D721Med (cell line): ENCODE measurements around the gene S100A14.

Experiments used
- DNase-seq: peaks from one replicate; pipeline ENCODE4 v3.0.0; 2011; ENCODE audit warnings: low spot score; ENCODE audit not compliant: insufficient read length
- FAIRE-seq: peaks from 2 replicates; lab custom pipeline; 2011; peaks lifted over from hg19 to GRCh38; lab: Jason Lieb, UNC
- CTCF ChIP-seq: IDR thresholded peaks from 2 replicates; pipeline ENCODE4 v1.5.1; 2012; ENCODE audit warnings: mild to moderate bottlenecking, control low read depth; ENCODE audit not compliant: insufficient read depth; ENCODE audit errors: missing control alignments

The S100A14 gene

GRCh38 chr1:153655333-153655732, 39.2 kb upstream of the S100A14 start:
- DNase-seq, result no peak
- TF ChIP-seq CTCF, result no peak
- FAIRE-seq, result no peak

GRCh38 chr1:153652805-153653500, 36.8 kb upstream of the S100A14 start:
- FAIRE-seq (no peak), DNase-seq (no peak)
- TF ChIP-seq CTCF, result no peak

- no peak for DNase-seq
- no peak for FAIRE-seq
These were observed 35.6 kb upstream of the S100A14 start for GRCh38 chr1:153651771-153652170.

GRCh38 chr1:153649863-153650235, 33.7 kb upstream of the S100A14 start:
- TF ChIP-seq CTCF, result no peak
- DNase-seq (no peak), FAIRE-seq (no peak)

More at GRCh38 chr1:153651771-153652170, 35.6 kb upstream of the S100A14 start:
- TF ChIP-seq CTCF, result no peak

GRCh38 chr1:153649137-153649862, 33.2 kb upstream of the S100A14 start:
- FAIRE-seq, result no peak
- TF ChIP-seq CTCF, result no peak
- no peak for DNase-seq

GRCh38 chr1:153648000-153648643, 32.0 kb upstream of the S100A14 start:
- no peak for TF ChIP-seq CTCF
- no peak for DNase-seq
- no peak for FAIRE-seq

- no peak for FAIRE-seq
- DNase-seq, result no peak
- TF ChIP-seq CTCF, result no peak
These were observed 31.2 kb upstream of the S100A14 start for GRCh38 chr1:153647346-153647714.
